ENCODE results near the gene LARP4B.

Gene LARP4B

DNA sequence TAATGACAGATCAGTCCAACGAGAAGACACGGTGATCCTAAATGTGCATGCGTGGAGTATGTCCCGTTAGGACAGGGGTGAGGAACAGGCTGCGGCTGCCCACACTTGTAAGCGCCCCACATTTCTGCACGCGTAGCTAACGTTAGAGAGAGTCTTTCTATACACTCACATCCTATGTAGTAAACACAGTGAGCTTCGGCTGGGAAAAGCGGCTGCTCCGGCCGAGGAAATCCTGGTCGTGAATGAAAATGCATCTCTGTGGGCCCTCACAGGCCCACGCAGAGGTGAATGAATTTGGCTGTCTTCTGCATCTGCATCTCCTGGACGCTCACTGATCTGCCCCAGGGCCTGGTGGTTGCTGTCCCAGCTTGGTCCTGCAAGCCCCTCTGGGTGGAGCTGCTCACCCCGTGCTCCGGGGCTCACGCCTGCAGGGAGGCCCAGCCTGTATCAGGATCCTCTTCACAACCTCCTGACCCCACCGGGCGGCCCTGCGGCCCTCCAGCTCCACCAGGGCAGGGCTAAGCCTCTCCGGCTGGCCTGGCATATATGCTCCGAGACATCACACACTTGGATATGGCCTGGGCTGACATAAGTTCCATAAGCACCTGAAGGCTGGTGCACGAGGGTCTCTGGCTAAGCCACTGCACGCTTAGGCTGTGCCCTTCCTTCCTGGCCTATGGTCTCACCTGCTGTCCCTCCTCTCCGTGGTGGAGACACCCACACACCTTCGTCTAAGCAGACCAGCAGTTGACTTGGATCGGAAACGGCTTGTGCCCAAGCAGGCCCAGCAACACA lies 124.1 kb downstream of the LARP4B start:
- DNase-seq (ENCODE audit: low spot score): no peak

DNA sequence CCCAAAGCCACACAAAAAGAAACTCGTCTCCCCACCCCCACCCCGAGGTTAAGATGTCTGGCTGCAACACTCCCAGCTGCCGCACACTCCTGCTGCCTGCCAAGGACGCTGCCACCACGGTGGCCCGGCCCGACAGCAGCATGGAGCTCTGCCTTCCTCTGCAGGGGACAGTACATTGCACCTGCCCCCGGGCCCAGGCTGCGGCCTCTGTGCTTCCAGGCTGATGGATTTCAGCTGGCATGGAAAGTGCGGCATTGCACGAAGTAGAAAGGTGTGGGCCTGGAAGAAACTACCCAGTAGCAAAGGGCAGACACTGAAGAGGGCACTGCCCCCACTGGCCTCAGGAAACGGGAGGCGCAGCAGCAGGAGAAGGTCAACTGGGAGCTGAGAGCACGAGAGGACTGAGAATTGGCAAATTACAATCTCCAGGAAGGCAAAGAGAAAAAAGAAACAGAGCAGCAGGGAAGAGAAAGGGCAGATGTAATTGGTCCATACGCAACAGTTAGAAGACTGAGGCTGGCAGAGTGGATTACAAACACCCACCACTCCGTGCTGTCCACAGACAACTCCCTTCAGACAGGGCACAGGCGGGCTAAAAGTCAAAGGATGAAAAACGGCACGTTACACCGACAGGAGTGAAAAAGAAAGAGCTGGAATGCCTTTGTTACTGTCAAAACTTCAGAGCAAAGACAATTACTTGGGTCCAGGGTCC lies 124.9 kb downstream of the LARP4B start:
- DNase-seq (ENCODE audit: low spot score): no peak

DNA sequence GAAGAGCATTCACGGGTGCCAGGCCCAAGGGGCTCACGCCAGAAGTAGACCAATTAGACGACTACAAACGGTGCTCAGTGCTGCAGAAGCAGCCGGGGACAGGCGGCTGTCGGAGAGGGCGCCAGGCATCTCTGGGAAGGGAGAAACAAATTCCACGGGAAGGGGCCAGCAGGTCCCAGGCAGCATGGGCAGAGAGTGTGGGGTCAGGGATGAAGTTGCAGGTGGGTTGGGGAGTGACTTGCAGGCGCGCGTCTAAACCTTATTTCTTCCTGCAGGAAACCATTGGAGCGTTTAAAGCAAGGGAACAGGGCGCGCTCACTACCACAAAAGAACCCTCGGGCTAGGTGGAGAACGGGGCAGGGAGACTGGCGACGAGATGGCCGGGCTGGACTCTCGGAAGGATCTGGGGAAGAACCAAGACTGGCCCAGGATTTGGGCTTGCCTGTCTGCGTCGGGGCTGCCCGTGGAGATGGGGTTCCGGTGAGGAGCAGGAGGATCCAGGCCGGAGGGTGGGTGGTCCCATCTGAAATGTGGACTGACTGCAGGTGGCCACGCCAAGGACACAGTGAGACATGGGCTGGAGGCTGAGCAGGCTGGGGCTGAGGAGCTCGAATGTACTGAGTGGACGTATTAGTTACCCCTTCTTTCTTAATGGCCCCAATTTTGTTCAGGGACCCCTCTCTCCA lies 125.7 kb downstream of the LARP4B start:
- peak; percentile 42 for DNase-seq (ENCODE audit: low spot score)

DNA sequence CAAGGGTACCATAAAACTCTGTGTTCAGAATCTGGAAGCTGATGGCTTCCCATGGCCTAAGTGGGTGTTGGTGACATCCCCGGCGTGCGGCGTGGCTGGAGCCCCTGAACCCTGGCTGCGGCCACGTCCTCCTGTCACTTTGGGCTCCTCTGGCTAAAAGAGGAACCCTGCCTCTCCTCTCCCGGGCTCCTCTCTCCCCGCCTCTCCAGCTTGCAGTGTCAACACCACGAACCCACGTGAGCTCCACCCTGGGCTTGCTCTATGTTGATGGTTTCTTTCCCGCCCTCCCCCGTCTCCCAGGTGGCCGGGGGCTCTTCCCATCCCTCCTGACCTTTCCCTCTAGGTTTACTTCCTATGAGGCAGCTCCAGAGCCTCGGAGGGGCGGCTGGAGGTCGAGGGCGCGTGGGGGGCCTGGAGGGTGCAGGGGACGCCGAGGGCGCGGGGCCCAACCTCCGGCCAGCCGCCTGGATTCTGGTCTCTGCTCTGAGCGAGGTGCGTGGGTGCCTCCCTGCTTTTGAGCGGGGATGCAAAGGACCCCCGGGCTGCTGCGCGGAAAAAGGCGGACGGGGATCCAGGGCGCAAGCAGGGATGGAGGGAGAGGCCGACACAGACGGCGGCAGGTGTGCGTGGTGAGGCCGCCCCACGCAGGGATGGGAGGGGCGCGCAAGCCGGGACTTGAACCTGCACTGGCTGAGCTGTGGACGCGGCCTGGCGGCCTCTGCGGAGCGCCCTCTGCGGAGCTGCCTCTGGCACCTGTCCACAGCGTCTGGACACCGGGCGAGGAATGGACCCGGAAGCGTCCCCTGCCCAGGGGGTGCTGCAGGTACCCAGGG lies 126.5 kb downstream of the LARP4B start:
- DNase-seq (ENCODE audit: low spot score): peak; percentile 37

DNA sequence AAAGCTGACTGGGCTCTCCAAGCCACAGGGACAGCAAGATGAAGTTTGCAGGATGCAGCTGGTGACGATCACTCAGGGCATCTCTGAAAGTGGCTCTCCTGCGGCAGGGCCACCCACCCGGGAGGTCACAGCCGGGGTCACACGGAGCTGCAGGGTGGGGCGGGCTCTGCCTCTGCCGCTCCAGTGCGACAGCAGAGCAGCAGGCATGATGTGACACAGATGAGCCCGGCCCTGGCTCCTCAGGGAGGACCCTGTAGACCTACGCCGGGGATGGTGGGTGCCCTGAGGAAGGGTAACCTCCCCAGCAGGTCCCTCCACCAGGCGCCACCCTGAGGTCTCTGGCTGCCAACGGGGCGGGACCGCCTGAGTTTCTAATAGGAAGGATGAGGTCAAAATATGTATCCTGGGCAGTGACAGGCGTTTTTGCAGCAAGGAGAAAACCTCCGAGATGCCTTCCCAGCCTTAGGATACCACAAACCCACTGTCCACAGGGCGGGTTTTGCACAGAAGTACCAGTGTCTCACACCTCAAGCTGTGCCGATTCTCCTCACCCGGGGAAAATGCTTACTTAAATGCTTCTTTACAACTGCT lies 127.2 kb downstream of the LARP4B start:
- peak; percentile 61 for DNase-seq (ENCODE audit: low spot score)

DNA sequence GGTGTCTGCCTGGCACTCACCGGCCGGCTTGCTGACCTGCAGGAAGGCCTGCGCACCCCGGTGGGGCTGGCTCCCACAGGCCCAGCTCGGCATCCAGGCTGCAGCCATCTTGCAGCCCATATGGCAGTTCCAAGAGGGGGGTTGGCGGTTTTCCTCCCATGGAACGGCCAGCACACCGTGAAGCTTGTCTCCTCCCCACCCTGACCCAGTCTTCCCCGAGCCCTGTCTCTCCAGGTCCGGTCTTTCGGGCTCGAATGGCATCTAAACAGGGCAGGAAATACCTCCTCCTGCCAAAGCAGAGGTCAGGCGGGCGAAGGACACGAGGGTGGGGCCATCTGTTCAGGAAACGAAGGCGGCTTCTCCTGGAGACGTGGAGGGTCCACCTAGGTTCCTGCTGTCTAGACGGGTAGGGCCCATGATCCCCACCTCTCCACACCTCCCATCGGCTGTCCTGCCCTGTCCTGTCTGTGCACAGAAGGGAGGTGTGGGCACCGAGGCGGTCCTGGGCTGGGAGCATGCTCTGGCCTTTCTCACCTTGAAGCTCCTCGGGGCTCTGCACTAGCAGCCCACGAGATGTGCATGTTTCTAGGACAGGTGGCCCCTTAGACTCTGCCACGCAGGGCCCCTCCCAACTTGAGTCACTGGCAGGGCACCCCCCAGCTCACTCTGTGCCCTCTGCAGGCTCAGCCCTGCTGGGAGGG lies 128.3 kb downstream of the LARP4B start:
- peak; percentile 41 for DNase-seq (ENCODE audit: low spot score)

DNA sequence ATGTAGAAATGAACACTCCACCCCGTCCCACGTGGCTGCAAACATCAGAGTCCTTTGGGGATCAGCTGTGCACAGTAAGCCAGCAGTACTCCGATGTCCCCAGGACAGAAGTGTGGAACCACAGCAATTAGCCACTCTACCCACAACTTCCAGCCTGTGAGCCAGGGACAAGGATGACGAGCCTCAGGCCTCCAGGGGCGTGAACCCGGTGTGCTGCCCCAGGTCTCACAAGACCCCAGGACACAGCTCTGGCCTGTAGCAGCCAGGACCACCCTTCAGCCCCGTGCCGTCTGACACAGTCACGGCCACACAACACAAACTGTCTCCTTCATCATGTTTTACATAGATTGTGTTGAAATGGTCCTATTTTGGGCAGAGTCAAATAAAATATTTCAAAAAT lies 129.0 kb downstream of the LARP4B start:
- peak; percentile 35 for DNase-seq (ENCODE audit: low spot score)

DNA sequence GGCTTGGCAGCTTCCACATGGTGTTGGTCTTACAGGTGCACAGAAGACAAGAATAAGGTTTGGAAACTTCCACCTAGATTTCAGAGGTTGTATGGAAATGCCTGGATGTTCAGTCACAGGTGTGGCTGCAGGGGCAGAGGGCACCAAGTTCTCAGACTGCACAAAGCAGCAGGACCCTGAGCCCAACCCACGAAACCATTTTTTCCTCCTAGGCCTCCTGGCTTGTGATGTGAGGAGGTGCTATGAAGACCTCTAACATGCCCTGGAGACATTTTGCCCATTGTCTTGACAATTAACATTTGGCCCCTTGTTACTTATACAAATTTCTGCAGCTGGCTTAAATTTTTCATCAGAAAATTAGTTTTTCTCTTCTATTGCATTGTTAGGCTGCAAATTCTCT lies 134.3 kb downstream of the LARP4B start:
- DNase-seq (ENCODE audit: low spot score): peak; percentile 26

DNA sequence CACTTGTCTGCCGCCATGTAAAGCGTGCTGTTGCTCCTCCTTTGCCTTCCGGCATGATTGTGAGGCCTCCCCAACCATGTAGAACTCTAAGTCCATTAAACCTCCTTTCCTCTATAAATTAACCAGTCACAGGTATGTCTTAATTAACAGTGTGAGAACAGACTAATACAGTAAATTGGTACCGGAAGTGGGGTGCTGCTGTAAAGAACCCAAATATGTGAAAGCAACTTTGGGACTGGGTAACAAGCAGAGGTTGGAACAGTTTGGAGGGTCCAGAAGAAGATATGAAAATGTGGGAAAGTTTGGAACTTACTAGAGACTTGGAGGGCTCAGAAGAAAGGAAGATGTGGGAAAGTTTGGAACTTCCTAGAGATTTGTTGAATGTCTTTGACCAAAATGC lies 135.3 kb downstream of the LARP4B start:
- no peak for DNase-seq (ENCODE audit: low spot score)

DNA sequence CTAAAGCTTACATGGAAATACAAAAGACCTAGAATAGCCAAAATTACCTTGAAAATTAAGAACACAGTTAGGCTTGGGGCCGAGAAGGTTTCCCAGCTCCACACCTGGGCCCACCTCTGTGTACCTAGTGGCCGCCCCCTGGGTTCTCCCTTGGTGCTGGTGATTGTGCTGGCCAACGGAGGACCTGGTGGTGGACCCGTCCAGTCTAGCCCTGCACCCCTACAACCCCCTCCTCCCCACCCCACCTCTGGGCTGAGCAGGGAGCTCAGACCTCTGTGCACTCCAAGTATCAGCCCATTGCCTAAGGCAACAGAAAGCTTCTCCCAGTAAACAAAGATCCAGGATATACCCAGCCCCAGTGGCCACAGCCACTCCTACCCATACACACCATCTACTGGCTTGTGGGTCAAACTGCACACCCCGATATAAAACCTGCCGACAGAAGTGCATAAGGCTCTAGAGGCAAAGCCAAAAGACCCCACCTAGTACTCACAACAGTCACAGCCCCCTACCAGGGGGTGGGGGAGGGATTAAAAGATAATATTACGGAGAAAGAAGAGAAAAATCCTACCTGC lies 137.0 kb downstream of the LARP4B start:
- peak; percentile 41 for DNase-seq (ENCODE audit: low spot score)

DNA sequence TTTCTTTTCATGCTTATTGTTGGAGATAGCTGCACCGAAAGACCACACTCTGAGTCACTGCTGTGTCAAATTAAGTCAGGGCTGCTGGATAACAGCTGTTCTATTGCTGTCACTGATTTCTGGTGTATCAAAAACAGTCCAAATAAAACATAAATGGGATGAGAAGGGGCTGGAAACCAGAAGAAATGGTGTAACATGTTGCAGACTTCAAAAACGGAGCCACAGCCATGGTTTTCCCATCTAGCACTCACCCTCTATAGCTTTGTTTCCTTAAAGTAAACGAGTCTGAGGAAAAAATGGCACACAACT lies 138.8 kb downstream of the LARP4B start:
- DNase-seq (ENCODE audit: low spot score): no peak

DNA sequence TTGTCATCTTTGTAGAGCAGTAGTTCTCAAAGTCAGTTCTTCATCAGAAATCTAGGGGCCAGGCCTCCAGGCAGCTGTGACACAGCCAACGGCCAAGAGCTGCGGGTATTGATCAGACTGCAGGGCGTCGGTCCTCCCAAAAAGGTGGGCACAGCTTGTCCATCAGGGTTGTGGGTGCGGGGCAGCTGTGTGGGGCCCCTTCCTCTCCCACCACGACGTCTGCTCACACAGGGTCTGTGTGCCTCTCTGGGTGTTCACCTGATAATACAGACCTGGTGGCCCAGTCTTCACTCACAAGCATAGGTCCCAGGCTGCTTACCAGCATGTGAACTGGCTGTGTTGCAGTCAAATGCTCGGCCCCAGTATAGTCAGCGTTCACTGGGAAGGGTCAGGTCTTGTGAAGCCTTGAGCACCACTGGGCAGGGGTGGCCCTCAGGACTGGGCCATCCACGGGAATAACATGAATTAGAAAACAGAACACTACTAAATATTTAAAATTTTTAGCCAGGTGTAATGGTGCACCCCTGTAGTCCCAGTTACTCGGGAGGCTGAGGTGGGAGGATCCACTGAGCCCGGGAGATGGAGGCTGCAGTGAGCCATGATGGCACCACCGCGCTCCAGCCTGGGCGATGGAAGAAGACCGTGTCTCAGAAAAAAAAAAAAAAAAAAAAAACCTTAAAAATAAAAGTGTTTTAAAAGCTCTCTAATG lies 139.3 kb downstream of the LARP4B start:
- peak; percentile 19 for DNase-seq (ENCODE audit: low spot score)

DNA sequence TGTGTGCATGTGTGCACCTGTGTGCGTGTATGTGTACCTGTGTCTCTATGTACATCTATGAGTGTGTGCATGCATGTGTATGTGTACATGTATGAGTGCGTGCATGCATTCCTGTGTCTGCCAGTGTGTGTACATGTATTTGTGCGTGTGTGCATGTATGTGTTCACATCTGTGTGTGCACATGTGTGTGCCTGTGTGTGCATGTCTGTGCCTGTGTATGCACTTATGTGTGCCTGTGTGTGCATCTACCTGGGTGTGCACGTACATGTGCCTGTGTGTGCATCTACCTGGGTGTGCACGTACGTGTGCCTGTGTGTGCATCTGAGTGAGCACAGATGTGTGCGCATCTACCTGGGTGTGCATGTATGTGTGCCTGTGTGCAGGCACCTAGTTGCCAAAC lies 139.9 kb downstream of the LARP4B start:
- peak; percentile 22 for DNase-seq (ENCODE audit: low spot score)

DNA sequence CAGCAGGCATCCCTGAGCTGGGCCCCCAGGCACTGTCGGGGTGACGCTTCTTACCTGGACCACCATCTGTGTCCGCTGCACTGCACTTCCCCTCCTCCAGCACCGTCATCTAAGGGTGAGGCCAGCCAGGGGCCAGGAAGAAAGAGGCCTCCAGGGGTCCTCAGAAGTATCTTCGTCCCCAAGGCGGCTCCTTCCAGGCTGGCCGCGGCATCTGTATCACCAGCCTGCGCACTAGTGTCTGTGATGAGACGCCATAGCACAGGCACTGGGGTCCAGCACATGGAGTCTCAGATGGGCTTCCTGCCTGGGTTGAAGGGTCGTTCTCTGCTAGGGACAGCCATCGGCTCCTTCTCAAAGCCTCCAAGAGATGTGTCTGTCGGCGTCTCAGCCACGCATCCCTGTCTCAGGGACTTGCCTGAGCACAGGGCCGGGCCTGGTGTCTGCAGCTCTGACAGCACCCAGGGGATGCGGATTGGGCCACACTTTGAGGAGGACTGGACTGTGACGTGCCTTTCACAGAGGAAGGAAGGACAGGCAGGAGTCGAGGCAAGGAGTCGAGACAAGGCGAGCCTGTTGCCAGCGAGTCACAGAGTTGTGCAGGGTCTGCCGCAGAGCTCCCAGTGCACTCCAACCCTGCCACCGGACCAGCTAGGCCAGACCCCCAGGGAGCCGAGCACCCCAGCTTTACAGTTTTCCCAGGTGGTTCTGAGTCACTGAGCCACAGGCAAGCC lies 140.5 kb downstream of the LARP4B start:
- DNase-seq (ENCODE audit: low spot score): peak; percentile 43

DNA sequence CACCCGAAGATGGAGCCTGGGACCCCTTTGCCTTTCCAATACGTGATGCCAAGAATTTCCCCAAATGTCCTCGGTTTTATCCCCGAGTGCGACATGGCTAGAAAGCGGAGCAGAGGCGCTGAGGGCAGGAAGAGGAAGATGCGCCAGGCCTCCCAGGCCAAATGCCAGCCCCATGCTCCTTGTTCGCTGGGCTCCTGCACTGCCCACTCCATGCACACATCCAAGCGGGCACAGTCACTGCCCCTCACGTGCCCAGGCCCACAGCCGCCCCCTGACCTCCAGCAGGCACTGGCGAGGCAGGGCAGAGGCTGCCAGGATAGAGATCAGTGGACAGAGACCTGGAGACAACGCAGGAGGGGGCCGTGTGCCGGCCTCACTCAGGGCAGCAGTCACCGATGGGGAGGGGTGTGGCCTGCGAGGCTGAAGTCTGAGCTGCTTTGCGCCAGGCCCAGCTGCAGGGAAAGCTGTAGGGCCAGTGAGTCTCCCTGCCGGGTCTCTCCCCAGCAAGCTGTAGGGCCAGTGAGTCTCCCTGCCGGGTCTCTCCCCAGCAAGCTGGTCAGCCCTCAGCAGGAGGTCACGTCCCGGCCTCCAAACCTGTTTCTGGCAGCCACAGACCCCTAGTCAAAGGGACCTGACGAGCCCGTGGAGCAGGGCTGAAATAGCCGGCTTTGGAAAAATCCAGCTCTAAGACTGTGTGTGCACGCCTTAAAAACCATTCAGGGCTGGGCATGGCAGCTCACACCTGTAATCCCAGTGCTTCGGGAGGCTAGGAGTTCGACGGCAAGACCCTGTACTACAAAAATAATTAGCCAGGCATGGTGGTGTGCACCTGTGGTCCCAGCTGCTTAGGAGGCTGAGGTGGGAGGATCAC lies 141.4 kb downstream of the LARP4B start:
- DNase-seq (ENCODE audit: low spot score): peak; percentile 52

DNA sequence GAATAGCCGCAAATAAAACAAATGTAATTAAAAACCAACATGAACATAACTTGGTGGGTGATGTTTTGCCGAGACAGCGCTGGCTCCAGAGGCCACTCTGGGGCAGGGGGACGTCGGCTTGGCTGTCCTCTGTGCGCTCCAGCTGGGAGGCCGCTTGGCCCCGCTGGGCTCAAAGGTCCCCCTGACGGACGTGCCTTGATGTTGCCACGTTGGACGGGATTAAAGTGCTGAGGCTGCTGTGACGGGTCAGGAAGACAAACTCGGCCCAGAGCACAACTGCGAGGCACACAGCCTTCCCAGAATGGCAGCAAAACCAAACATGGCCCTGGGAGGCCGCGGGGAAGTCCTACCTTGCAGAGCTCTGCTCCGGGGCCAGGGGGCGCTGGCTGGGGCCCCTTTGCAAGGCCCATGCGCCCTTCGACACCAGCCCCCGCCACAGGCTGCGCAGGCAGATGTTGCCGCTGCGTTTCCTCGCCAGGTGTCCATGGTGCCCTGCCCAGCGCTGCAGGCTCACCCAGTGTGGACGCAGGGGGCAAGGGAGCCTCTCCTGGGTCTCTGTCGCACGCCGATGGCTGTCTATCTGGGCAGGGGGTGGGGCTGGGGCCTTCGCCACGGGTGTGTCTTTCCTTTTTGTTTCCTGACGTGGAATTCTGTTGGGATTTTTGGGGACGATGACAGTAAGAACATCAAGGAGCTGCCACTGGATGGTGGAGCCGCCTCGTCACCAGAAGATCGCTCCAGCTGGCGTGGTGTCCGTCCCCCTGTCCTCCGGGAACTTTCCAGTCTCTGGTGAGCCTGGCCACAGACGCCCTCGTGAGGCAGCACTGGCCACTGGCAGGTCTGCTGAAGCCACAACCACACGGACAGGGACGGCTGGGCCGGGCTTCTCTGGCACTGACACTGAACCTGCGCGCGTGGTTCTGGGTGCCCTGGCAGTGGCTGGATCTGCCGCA lies 142.4 kb downstream of the LARP4B start:
- DNase-seq (ENCODE audit: low spot score): peak; percentile 72

DNA sequence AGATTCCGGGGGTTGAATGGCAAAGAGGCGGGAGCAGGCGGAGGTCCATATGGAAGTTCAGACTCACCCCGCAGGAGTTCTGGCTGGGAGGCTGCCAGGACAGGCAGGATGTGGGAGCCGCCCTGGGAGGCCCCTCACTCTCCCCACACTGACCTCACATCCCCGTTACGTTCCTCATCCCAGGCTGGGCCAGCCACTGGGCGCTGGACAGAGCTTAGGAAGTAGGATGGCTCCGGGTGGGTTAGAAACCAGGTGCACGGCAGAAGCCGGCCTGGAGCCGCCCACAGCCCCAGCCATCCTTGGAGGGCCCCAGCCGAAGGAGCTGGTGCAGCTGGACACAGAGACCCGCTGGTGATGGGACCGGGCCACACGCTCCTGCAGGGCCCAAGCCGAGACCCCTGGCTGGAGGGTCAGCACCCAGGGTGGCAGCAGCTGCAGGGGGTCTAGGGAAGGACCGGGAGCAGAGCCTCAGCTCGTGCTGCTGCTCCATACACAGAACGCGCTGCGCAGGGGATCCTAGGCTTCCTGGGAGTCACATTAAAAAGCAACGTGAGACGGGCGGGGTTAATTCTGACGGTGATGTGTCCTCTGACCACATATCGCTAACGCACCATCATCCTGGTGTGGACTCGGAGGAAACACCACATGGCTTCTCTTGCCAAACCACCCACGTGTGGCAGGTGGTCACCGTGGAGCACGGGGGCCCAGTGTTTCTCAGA lies 143.4 kb downstream of the LARP4B start:
- DNase-seq (ENCODE audit: low spot score): peak; percentile 45
